Right renal cortex interstitium (tissue), 3 donors: ENCODE results near the gene RAF1. TPM values are rescaled to one million over a fixed set of nuclear protein-coding genes. Genes with fewer than 3 reads are reported as not detected.
"Not testable (repeated sequence)": the region's sequence is repeated elsewhere in the genome, so short reads cannot be mapped to it uniquely, and the experiment has no call there.

ENCODE experiments used
- DNase-seq, 3 donors: peaks; one replicate each; pipeline ENCODE4 v3.0.0-alpha.2; 2013; ENCODE audit warnings: low read depth in 3 of 3, low spot score in 2 of 3
- polyA plus RNA-seq, 3 donors: library from polyadenylated mRNA; unstranded; fragments of 120-200 nt; gene quantifications; one replicate each; pipeline ENCODE4 v1.2.1, GENCODE V29; 2013; ENCODE audit not compliant: insufficient read length in 3 of 3

Gene RAF1
- polyA plus RNA-seq, 3 donors, result 103 to 106 (median 106) TPM

DNA sequence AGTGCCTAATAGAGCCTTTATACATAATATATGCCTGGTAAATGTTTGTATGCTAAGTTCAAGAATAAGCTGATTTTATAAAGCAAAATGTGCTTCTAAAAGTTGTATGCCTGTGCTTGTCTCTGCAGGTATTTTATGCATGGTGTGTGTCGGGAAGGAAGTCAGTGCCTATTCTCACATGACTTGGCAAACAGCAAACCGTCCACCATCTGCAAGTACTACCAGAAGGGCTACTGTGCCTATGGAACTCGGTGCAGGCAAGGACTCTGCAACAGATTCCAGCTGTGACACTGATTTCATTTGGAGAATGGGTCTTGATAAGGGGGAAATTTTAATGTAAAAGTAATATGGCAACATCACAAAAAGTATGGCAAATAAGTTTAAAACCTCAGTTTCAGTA lies 95.2 kb downstream of the RAF1 start:
- no peak for DNase-seq

DNA sequence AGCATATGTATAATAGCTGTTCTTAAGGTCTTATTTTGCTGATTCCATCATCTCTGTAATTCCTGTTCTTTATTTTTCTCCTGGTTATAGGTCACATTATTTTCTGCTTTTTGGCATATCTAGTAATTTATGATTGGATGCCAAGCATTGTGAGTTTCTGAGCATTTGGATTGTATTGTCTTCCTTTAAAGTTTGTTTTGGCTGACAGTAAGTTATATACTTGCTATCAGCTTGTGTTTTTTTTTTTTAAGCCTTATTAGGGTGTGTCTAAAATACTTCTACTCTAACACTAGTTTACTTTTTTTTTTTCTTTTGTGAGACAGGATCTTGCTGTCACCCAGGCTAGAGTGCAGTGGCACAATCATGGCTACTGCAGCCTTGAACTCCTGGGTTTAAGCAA lies 96.9 kb downstream of the RAF1 start:
- no peak for DNase-seq

DNA sequence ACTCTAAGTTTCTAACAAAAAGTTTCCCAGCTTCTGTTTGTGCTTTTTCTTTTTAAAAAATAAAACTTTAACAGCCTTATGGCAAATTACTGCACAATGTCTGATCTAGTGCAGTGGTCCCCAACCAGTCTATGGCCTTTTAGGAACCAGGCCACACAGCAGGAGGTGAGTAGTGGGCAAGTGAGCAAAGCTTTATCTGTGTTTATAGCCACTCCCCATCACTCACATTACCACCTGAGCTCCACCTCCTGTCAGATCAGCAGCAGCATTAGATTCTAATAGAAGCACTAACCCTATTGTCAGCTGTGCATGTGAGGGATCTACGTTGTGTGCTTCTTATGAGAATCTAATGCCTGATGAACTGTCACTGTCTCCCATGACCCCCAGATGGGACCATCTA lies 101.5 kb downstream of the RAF1 start:
- no peak for DNase-seq

DNA sequence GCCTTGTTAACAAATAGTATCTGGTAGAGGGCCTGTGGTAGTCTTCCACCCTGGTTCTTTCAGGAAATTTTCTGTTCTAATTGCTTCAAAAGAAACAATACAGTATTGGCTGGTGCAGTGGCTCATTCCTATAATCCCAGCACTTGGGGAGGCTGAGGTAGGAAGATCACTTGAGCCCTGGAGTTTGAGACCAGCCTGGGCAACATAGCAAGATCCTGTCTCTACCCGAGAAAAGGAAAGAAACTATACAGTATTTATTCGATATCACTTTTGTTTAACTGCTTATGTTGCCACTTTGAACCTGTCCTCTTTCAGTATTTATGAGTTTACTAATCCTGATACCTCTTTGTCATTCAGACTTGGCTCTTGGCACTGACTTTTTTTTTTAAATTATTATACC lies 102.5 kb downstream of the RAF1 start:
- DNase-seq, result no peak

DNA sequence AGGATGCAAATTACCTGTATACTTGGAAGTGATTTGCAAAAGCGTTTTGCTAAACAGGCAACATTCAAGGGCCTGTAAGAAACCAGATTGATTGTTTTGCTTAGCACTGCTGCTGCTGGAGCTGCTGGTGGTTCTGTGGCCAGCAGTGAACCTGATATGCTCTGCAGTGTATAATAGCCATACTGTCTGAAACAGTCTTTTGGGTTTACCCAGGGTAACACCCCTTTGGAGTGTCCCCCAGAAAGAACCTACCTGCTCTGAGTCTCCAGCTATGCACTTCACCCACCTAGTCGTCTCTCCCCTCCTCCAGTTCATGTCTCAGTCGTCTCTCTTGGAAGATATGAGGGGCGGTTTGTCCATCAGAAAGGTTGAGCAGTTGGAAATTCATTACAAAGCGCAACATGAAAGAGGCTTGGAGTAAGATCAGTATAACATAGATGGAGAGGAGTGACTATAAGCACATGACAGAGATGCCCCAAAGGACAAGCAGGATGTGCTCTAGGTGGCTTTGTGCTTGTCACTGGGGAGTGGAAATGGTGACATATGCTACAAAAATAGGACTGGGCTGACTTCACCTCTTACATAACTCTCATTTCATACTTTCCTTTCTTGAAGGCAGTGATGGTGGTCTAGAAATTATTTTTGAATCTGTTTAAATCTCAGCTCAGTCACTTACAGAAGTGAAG lies 103.3 kb downstream of the RAF1 start:
- DNase-seq, result no peak

DNA sequence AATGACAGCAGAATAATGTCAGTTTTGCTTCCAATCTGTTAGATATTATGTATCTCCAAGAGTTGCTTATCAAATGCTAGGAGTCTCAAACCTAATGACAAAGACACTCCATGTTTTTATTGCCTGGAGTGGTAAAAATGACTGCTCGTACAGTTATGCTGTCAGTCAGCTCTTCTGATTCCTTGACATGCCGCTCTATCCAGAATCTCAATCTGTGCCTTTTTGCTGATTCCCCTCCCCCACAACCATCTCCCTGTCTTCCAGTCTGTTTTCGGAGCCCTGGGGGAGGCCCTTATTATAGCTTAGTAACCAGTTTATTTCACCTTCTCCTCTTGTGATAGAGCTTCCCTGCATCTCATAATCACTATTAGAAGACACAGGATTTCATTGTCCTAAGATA lies 104.4 kb downstream of the RAF1 start:
- DNase-seq, result no peak

DNA sequence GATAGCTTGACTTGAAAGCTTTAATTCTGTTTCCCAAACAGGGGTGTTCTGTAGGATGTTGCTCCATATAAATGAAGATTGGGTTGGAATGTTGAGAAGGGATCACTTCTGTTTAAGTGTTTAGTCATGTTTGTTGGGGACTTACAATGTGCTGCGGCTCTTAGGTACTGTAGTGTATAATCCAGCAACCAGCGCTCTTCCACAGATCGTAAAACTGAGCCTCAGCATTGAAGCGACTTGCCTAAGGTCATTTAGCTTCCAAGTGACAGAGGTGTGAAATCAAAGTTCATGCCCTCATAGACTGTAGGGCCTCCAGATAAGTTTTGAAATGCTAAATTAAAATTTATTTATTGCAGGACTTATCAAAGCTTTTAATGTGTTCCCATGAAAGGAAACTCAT lies 105.2 kb downstream of the RAF1 start:
- no peak for DNase-seq

DNA sequence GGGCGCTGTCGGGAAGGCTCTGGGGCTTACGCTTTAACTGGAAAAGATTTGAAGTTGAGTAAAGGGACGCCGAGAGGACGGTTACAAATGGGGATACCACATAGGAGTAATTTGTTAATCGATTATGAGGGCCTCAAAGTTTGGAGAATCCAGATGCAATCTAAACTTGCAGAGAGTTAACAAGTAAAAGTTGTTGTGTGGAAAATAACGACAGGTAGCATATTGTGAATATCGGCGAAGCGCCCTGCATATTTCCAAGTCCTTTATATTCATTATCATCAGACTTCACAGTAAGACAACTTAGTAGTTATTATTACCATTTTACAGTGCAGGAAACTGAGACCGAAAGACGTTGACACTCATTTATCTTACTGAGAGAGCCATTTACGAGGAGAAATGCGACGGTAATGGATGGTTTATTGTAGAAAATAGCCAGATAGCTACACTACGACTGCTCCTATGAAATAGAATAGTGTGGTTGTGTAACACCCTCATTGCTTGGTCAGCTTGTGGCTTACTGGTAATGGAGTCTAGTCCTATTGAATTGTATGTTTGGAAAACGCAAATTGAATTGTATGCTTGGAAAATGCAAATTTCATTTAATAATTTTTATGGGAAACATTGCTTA lies 106.3 kb downstream of the RAF1 start:
- no peak for DNase-seq

DNA sequence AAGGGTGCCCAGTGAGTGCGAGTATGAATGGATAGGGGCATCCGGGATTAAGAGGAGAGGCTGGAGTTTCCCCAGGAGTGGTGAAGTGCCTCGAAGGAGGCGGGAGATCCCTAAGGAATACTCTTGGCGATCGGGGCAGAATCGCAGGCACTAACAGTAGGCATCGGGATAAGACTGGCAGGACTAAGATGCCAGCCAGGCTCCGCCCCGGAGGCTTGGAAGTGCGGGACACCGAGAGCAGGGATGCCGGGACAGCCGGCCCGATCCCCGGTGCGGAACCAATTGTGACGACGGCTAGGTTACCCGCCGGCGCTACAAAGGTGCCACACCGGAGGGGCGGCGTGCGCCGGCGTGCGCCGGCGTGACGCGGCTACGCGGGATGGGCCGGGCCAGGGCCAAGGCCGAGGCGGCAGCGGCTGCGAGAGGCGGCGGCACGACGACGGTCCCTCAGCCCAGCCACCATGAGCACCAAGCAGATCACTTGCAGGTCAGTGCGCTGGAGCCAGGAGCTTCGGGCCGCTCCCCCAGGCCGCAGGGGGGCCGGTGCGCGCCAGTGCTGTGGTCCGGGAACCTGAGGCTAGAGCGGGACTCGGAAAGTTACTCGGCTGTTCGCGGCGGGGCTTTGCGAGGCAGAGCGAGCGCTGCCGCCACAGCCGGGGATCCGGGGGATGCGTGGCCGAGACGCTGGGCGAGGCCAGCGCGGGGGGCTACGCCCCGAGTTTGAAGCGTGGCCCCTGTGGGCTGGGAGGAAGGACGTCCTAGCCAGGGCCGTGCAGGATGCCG lies 107.0 kb downstream of the RAF1 start, which contains the start of gene MKRN2:
Gene MKRN2 (plus strand): TSS at position 398 of the 783 bp plus-strand sequence. CDS start 64 bp downstream, at position 462.
- DNase-seq, result peak; percentile 78 to 82 (median 81)

DNA sequence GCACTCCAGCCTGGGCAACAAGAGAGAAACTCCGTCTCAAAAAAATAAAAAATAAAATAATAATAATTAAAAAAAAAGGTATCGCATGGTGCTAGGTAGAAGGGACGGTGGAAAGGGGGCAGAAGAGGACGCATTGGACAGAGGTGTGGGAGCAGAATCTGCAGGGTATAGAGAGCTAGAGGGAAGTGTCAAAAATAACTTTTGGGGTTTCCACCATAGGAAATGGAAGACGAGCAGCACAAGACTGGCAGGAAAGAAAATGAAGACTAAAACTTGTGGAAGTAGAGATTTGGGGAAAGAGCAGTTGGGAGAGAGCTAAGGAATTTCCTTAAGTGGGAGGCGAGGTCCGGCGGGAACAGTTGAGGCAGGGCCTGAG lies 107.6 kb downstream of the RAF1 start:
- DNase-seq, result no peak

DNA sequence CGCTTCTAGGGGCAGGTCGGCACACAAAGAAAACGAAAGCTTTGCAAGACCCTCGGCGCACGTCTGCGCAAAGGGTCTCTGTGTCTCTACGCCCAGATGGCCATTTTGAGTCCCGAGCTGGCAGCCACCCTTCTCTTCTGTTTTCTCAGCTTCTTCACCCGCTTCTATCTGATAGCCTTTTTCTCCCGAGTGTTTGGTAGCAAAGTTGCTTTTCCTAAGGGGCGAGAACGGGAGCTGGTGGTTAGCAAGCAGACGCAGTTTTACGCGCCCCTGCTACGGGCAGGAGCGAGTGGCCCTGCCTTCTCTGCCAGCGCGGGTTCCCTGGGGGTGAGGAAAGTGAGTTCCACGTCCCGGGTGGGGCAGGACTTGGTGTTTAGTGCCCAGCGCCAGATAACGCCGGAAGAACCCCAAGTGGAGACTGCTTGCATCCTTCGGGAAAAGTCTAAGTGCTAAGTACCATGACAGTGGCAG lies 110.0 kb downstream of the RAF1 start:
- peak in 1 of 3 donors; percentile 38 for DNase-seq

DNA sequence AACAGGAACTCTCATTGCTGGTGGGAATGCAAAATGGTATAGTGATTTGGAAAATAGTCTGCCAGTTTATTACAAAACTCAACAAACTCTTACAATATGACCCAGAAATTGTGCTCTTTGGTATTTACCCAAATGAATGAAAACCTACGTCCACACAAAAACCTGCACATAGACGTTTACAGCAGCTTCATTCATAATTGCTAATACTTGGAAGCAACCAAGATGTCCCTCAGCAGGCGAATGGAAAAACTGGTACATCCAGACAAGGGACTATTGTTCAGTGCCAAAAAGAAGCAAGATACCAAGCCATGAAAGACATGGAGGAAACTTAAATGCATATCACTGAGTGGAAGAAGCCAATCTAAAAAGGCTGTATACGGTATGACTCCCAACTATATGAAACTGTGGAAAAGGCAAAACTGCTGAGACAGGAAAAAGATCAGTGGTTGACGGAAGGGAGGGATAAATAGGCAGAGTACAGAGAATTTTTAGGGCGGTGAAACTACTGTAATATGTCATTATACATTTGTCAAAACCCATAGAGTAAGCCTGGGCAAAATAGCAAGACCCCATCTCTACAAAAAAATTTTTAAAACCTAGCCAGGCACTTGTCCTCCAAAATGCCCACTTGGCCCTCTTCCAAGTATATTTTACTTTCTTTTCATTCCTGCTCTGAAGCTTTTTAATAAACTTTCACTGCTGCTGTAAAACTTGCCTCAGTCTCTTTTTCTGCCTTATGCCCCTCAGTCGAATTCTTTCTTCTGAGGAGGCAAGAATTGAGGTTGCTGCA lies 113.8 kb downstream of the RAF1 start:
- DNase-seq, result no peak

DNA sequence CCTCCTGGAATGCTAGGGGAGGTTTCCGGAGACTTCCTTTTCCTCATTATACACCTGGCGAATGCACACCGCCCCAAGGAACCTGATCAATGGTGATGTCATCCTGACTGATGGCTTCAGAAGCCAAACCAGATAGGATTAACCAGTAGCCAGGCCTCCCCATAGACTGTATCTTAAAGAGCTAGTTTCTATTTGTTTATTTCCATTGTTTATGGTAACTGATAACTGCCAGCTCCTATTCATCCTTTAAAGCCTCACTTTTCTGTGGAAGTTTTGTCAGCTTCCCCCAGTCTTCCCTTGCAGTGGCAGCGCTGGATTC lies 118.5 kb downstream of the RAF1 start, which contains the start of gene MKRN2OS:
Gene MKRN2OS (minus strand): TSS at position 27 of the 319 bp plus-strand sequence. CDS start 35 bp downstream, outside the sequence.
- DNase-seq, result no peak

DNA sequence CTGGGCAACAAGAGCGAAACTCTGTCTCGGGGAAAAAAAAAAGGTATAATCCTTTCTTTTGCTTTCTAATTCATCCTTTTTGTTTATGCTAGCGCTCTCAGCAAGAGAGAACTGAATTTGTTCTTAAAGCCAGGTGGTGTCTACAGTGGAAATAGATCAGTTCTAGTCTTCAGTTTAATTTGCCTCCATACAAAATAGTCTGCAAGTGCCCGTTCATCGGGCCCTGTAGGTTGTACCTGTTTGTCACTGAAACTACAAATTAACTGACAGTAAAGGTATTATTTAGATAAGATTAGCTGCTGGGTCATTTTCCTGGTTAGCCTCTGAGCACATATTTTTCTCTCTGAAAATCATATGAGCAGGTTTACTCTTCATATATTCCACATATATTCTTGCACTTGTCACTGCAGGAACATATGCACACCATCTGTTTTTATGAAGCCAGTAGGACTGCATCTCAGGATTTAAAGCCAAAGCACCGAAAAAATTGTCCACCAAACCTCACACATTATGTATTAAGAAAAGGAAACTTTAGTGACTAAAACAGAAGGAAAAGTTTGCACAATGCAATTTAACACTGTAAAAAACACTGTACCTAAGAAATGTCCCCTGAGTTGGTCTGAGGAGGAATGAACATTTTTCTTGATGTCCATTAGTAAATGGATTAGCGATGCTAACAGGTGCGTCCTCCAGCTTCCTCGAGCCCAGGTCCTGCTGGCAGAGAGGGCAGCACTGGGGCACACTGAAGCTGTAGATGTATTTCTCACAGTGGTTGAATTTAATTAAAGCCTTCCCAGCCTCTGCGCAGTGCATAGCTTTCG lies 119.1 kb downstream of the RAF1 start:
- DNase-seq, result no peak

DNA sequence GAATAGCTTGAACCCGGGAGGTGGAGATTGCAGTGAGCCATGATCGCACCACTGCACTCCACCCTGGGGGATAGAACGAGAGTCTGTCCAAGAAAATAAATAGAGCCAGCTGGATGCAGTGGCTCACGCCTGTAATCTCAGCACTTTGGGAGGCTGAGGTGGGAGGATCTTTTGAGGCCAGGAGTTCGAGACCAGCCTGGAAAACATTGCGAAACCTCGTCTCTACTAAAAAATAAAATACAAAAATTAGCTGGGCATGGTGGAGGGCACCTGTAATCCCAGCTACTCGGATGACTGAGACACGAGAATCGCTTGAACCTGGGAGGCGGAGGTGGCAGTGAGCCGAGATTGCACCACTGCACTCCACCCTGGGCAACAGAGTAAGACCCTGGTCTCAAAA lies 120.4 kb downstream of the RAF1 start:
- not testable (repeated sequence) for DNase-seq

DNA sequence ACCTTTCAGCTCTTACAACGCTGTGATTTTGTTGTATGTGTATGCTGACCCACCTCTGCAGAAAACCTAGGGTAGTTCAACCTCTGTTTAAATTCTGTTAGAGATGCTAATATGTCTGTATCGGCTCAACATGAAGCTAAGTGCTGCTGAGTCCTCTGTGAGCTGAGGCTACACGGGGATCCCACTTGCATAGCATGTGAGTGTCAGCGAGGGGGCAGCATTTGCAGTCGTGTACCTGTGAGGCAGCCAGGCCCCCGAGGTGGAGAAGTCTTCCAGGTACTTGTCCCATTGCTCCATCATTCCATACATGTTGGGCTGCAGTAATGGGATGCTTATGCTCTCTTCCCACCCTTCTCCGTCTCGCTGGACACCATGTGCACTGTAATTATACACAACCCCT lies 122.3 kb downstream of the RAF1 start:
- DNase-seq, result no peak

DNA sequence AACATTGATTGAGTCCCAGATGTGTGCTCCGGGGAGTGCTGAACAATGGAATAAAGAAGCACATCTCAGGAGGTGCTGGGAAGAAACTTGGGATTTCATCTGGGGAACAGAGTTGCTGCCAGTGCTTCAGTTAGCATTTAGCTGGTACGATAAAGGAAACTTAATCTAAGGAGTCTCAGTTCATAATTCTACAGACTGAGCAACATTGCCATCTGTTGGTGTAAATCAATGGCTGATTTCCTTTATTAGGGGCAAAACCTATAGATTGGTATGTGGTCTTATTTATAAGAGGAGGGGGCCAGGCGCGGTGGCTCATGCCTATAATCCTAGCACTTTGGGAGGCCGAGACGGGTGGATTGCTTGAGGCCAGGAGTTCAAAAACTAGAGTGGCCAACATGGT lies 127.5 kb downstream of the RAF1 start:
- DNase-seq, result no peak
